Activated naive CD4-positive, alpha-beta T cell treated with anti-CD3 and anti-CD28 coated beads, Interleukin-2, amount 10 ng/mL, durations not matched to agents 5 hours and 36 hours (primary cell): ENCODE data around the gene DAB2IP. TPM values are rescaled to one million over a fixed set of nuclear protein-coding genes. Genes with fewer than 3 reads are reported as not detected.

Experiments used
- total RNA-seq, 2 experiments: library from RNA; stranded (reverse); gene quantifications; one replicate each; pipeline ENCODE4 v1.2.3, GENCODE V29; 2021

Gene DAB2IP
- total RNA-seq, result not detected

GRCh38 chr9:121651295-121652020 is at the start of gene DAB2IP:
Gene DAB2IP, plus strand, starts transcription at chr9:121651634. Its CDS starts 142 bp downstream, at chr9:121651776.

Other genes with a start within 250 kb of the DAB2IP start
- not detected for gene GGTA1, start 151.8 kb upstream of the DAB2IP start, total RNA-seq